A673 (cell line): ENCODE data around the gene MESP1. TPM values are rescaled to one million over a fixed set of nuclear protein-coding genes. Genes with fewer than 3 reads are reported as not detected.

Source experiments
- BruUV-seq: library from RNA; stranded (reverse); fragments of 400-500 nt; replicated peaks from 2 replicates; lab custom pipeline; 2021; lab: Mats Ljungman, UMichigan
- CTCF ChIA-PET: fragments of 300-600 bp; sonication (Branson Sonifier 250); formaldehyde crosslinking; loops from one replicate; lab custom pipeline; 2022; ENCODE audit warnings: antibody characterized with exemption; lab: Charles Lee
- POLR2A ChIA-PET: fragments of 300-600 bp; sonication (Branson Sonifier 250); formaldehyde crosslinking; loops from one replicate; lab custom pipeline; 2022; ENCODE audit warnings: antibody characterized with exemption; ENCODE audit not compliant: low non-redundant PET; lab: Charles Lee
- DNase-seq: peaks from one replicate; pipeline ENCODE4 v3.0.0-alpha.2; 2015; ENCODE audit warnings: low spot score
- H3K27ac ChIP-seq: fragments of 200-600 bp; sonication (generic); 2 replicates; pipeline ENCODE4 v1.5.1; 2016; ENCODE audit warnings: mixed run types, low read depth, mild to moderate bottlenecking, mixed read lengths, antibody characterized with exemption, low read length; ENCODE audit not compliant: poor library complexity, severe bottlenecking
- H3K27me3 ChIP-seq: fragments of 200-600 bp; sonication (generic); replicated peaks from 2 replicates; pipeline ENCODE4 v1.6.1; 2017; ENCODE audit warnings: mixed run types, low read depth, mild to moderate bottlenecking, mixed read lengths, antibody characterized with exemption, low read length; ENCODE audit not compliant: insufficient read depth, poor library complexity
- H3K36me3 ChIP-seq: fragments of 200-600 bp; sonication (generic); 2 replicates; pipeline ENCODE4 v1.6.1; 2016; ENCODE audit warnings: mixed run types, mild to moderate bottlenecking, mixed read lengths, antibody characterized with exemption, low read length; ENCODE audit not compliant: insufficient read depth, poor library complexity, severe bottlenecking
- H3K4me1 ChIP-seq: fragments of 200-600 bp; sonication (generic); 2 replicates; pipeline ENCODE4 v1.6.1; 2017; ENCODE audit warnings: mixed run types, mild to moderate bottlenecking, mixed read lengths, antibody characterized with exemption, low read length; ENCODE audit not compliant: insufficient read depth, poor library complexity, severe bottlenecking
- H3K4me3 ChIP-seq: fragments of 200-600 bp; sonication (generic); 2 replicates; pipeline ENCODE4 v1.5.1; 2016; ENCODE audit warnings: low read depth, mixed run types, mild to moderate bottlenecking, mixed read lengths, low read length; ENCODE audit not compliant: poor library complexity, severe bottlenecking
- H3K9me3 ChIP-seq: fragments of 200-600 bp; sonication (generic); 2 replicates; pipeline ENCODE4 v1.6.1; 2016; ENCODE audit warnings: mixed run types, low read depth, mild to moderate bottlenecking, mixed read lengths, antibody characterized with exemption, low read length; ENCODE audit not compliant: poor library complexity, severe bottlenecking
- EZH2 ChIP-seq: fragments of 200-600 bp; sonication (generic); IDR thresholded peaks from 2 replicates; pipeline ENCODE4 v1.6.1; 2017; ENCODE audit warnings: borderline replicate concordance, low read depth, mild to moderate bottlenecking, mixed read lengths, antibody characterized with exemption, low read length; ENCODE audit not compliant: poor library complexity, severe bottlenecking
- intact Hi-C: fragments of 100-400 bp; cut with micrococcal nuclease; formaldehyde crosslinking; loops from one replicate; pipeline ENCODE4 v1.10.0; 2022; ENCODE audit not compliant: unreplicated experiment
- total RNA-seq: library from RNA; stranded (reverse); gene quantifications from 2 replicates; pipeline ENCODE4 v1.2.3, GENCODE V29; 2021
- TF ChIP-seq, protein P1 (sequence below): fragments of 300-800, 200-600 bp; sonication (generic); conservative IDR thresholded peaks from 2 replicates; pipeline ENCODE4 v1.5.1; 2017; ENCODE audit warnings: low read depth, mild to moderate bottlenecking, antibody characterized with exemption, low read length, moderate library complexity, mixed read lengths

The MESP1 gene
- total RNA-seq, 1 experiment from 2014 or later = 6.5 TPM

DNA sequence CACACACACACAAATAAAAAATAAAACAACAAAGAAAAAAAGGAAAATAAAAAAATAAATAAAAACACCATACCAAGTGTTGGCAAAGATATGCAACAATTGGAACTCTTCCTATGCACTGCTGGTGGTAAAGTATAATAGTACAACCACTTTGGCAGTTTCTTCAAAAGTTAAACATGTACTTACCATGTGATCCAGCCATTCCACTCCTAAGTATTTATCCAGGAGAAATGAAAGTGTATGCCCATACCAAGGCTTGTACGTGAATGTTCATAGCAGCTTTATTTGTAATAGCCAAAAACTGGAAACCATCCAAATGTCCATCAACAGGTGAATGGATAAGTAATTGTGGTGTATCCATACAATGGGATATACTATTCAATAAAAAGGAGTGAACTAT lies 43.5 kb downstream of the MESP1 start:
- DNase-seq = no peak
- ChIA-PET CTCF (no interaction called here), POLR2A (no interaction called here)
- no peaks in the 10 kb centered on the region for H3K4me1 ChIP-seq
- no peak for TF ChIP-seq EZH2
- TF ChIP-seq, protein P1, sequence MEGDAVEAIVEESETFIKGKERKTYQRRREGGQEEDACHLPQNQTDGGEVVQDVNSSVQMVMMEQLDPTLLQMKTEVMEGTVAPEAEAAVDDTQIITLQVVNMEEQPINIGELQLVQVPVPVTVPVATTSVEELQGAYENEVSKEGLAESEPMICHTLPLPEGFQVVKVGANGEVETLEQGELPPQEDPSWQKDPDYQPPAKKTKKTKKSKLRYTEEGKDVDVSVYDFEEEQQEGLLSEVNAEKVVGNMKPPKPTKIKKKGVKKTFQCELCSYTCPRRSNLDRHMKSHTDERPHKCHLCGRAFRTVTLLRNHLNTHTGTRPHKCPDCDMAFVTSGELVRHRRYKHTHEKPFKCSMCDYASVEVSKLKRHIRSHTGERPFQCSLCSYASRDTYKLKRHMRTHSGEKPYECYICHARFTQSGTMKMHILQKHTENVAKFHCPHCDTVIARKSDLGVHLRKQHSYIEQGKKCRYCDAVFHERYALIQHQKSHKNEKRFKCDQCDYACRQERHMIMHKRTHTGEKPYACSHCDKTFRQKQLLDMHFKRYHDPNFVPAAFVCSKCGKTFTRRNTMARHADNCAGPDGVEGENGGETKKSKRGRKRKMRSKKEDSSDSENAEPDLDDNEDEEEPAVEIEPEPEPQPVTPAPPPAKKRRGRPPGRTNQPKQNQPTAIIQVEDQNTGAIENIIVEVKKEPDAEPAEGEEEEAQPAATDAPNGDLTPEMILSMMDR = no peak
- intact Hi-C loops = no loop called here
- BruUV-seq = no TSS peak
- H3K4me3 ChIP-seq = no peak overlapping the region
- no peaks in the 10 kb centered on the region for H3K36me3 ChIP-seq
- H3K9me3 ChIP-seq = no peaks in the 10 kb centered on the region
- no peak overlapping the region for H3K27ac ChIP-seq
- peaks cover 6% of the 10 kb centered on the region for H3K27me3 ChIP-seq

DNA sequence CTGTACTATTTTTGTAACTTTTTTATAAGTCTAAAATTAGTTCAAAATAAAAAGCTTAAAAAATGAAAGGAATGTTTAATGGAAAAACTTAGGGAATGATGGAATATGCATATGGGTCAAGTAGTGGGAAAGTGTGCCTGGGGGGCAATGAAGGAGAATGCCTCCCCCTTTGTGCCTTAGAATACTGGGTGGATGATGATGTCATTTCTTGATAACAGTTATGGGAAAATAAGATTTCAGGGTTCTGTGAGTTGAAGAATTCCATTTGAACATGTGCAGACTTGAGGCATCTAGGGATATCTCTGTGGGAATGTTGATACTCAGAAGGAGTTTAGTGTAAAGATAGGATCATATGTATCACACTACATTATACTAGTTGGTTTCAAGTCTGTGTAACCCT lies 46.6 kb downstream of the MESP1 start:
- H3K9me3 ChIP-seq = no peaks in the 10 kb centered on the region
- ChIA-PET POLR2A (no interaction called here), CTCF (no interaction called here)
- H3K27me3 ChIP-seq = peaks cover 6% of the 10 kb centered on the region
- no peak overlapping the region for H3K4me3 ChIP-seq
- H3K36me3 ChIP-seq = no peaks in the 10 kb centered on the region
- BruUV-seq = no TSS peak
- DNase-seq = no peak
- TF ChIP-seq, protein P1 = no peak
- no peak for TF ChIP-seq EZH2
- intact Hi-C loops = no loop called here
- H3K27ac ChIP-seq = no peak overlapping the region
- H3K4me1 ChIP-seq = no peaks in the 10 kb centered on the region

Other genes starting within 250 kb of the MESP1 start
- gene TICRR, start 175.8 kb downstream of the MESP1 start, total RNA-seq = 55.7 and 56.5 TPM in 2 replicates
- gene KIF7, start 95.8 kb downstream of the MESP1 start, total RNA-seq = 9.5 and 11.3 TPM in 2 replicates
- gene PLIN1, start 71.9 kb downstream of the MESP1 start, total RNA-seq = 0.30 and 0.46 TPM in 2 replicates
- gene PEX11A, start 60.5 kb downstream of the MESP1 start, total RNA-seq = 2.7 and 5.4 TPM in 2 replicates
- gene WDR93, start 60.4 kb downstream of the MESP1 start, total RNA-seq = not detected in 2 replicates
- gene MESP2, start 25.1 kb upstream of the MESP1 start, total RNA-seq = 0.26 and 0.81 TPM in 2 replicates
- 0.73 and 1.5 TPM in 2 replicates for gene ANPEP, start 63.6 kb upstream of the MESP1 start, total RNA-seq
- gene AP3S2, start 142.7 kb upstream of the MESP1 start, total RNA-seq = 32.0 and 35.2 TPM in 2 replicates
- gene ARPIN, start 161.7 kb upstream of the MESP1 start, total RNA-seq = 5.6 and 5.9 TPM in 2 replicates